Mammary epithelial cell (primary cell): Measurements from ENCODE around the gene KPNB1.

Experiments
- CTCF ChIP-seq, 2 donors: IDR thresholded peaks in 1 of 2; conservative IDR thresholded peaks in 1 of 2; 2 replicates each; pipeline ENCODE4 v1.5.1; 2011 to 2012; ENCODE audit warnings: inconsistent platforms in 2 of 2, low read length in 2 of 2, mild to moderate bottlenecking in 2 of 2, control low read depth in 1 of 2, low read depth in 1 of 2; ENCODE audit not compliant: insufficient read depth in 1 of 2; ENCODE audit errors: extremely low read depth in 1 of 2
- EZH2 ChIP-seq: IDR thresholded peaks from 2 replicates; pipeline ENCODE4 v1.6.1; 2012; ENCODE audit warnings: low read length, inconsistent platforms, borderline replicate concordance

- TF ChIP-seq EZH2 (no peak), CTCF (conservative IDR thresholded peaks at IDR 0.05 in 1 of 2, IDR thresholded peaks at IDR 0.05 in 1 of 2; ENCODE audit: extremely low read depth in 1 of 2, insufficient read depth in 1 of 2, low read depth in 1 of 2, low read length in 2 of 2) (no peak)
Measured at GRCh38 chr17:47712330-47713023, 62.8 kb downstream of the KPNB1 start.
